Hepatocyte (in vitro differentiated cells): ENCODE data around the gene AGAP1. TPM values are rescaled to one million over a fixed set of nuclear protein-coding genes. Genes with fewer than 3 reads are reported as not detected.

ENCODE experiments used
- DNase-seq: peaks from one replicate; pipeline ENCODE4 v3.0.0-alpha.2; 2016; ENCODE audit warnings: low spot score
- H2AFZ ChIP-seq: fragments of 200-600 bp; sonication (generic); 2 replicates; pipeline ENCODE4 v1.6.0; 2016; ENCODE audit warnings: antibody characterized with exemption, mild to moderate bottlenecking
- H3K27ac ChIP-seq: fragments of 200-600 bp; sonication (generic); 2 replicates; pipeline ENCODE4 v1.5.1; 2016; ENCODE audit warnings: mild to moderate bottlenecking
- H3K27me3 ChIP-seq: fragments of 200-600 bp; sonication (generic); 2 replicates; pipeline ENCODE4 v1.6.1; 2016
- H3K36me3 ChIP-seq: fragments of 200-600 bp; sonication (generic); replicated peaks from 2 replicates; pipeline ENCODE4 v1.5.1; 2016; ENCODE audit warnings: low read depth; ENCODE audit not compliant: insufficient read depth
- H3K4me1 ChIP-seq: fragments of 200-600 bp; sonication (generic); 2 replicates; pipeline ENCODE4 v1.5.1; 2016; ENCODE audit warnings: mild to moderate bottlenecking, moderate library complexity; ENCODE audit not compliant: insufficient read depth
- H3K4me2 ChIP-seq: fragments of 200-600 bp; sonication (generic); 2 replicates; pipeline ENCODE4 v1.6.0; 2016
- H3K4me3 ChIP-seq: fragments of 200-600 bp; sonication (generic); 2 replicates; pipeline ENCODE4 v1.5.1; 2016; ENCODE audit warnings: mild to moderate bottlenecking
- H3K79me2 ChIP-seq: fragments of 200-600 bp; sonication (generic); 2 replicates; pipeline ENCODE4 v1.6.0; 2017; ENCODE audit warnings: mild to moderate bottlenecking
- H3K9me2 ChIP-seq: fragments of 200-600 bp; sonication (generic); replicated peaks from 2 replicates; pipeline ENCODE4 v1.6.0; 2017; ENCODE audit warnings: mild to moderate bottlenecking; ENCODE audit not compliant: insufficient read depth
- H3K9me3 ChIP-seq: fragments of 200-600 bp; sonication (generic); 2 replicates; pipeline ENCODE4 v1.5.1; 2016; ENCODE audit warnings: low read depth, mild to moderate bottlenecking
- H4K20me1 ChIP-seq: fragments of 200-600 bp; sonication (generic); 2 replicates; pipeline ENCODE4 v1.6.0; 2016; ENCODE audit warnings: mild to moderate bottlenecking; ENCODE audit not compliant: insufficient read depth, poor library complexity, severe bottlenecking
- CTCF ChIP-seq: fragments of 200-600 bp; sonication (generic); IDR thresholded peaks from 2 replicates; pipeline ENCODE4 v1.5.1; 2016; ENCODE audit warnings: antibody characterized with exemption, mild to moderate bottlenecking; ENCODE audit not compliant: poor library complexity
- EZH2 ChIP-seq: fragments of 200-600 bp; sonication (generic); IDR thresholded peaks from 2 replicates; pipeline ENCODE4 v1.6.1; 2016; ENCODE audit warnings: antibody characterized with exemption, mild to moderate bottlenecking, borderline replicate concordance
- EZH2phosphoT487 ChIP-seq: fragments of 200-600 bp; sonication (generic); IDR thresholded peaks from one replicate; pipeline ENCODE4 v1.6.1; 2018; ENCODE audit warnings: antibody characterized with exemption, mild to moderate bottlenecking, low read depth, moderate library complexity; ENCODE audit not compliant: unreplicated experiment, severe bottlenecking
- WGBS: methylation state at CpG from one replicate; pipeline ENCODE4 v1.1.6; 2016; ENCODE audit warnings: low lambda C conversion rate; ENCODE audit errors: missing lambda C conversion rate; 5-methylcytosine and 5-hydroxymethylcytosine counted together
- polyA plus RNA-seq: library from polyadenylated mRNA; unstranded; fragments of >200 nt; fragmentation: Nextera tagmentation; extraction: Ambion mirVana; gene quantifications from 2 replicates; pipeline ENCODE4 v1.2.1, GENCODE V29; 2016
- total RNA-seq: library from RNA; depleted of rRNA; stranded (reverse); fragments of >200 nt; gene quantifications from 2 replicates; pipeline ENCODE4 v1.2.3, GENCODE V29; 2014

The AGAP1 gene
- total and polyA plus RNA-seq, 2 experiments from 2014 or later, result 12.1 to 20.0 TPM

GRCh38 chr2:235572592-235572991 lies 78.7 kb downstream of the AGAP1 start:
- no peak overlapping the region for H2AFZ ChIP-seq
- H4K20me1 ChIP-seq, result peaks cover 11% of the 10 kb centered on the region
- H3K4me3 ChIP-seq, result no peak overlapping the region
- peaks cover 10% of the 10 kb centered on the region for H3K4me1 ChIP-seq
- H3K9me2 ChIP-seq, result no peaks in the 10 kb centered on the region
- TF ChIP-seq CTCF (no peak), EZH2phosphoT487 (no peak), EZH2 (no peak)
- no peak overlapping the region for H3K27ac ChIP-seq
- WGBS, result 96% methylated on average over 7 of the region's 7 CpGs
- H3K4me2 ChIP-seq, result no peak overlapping the region
- H3K27me3 ChIP-seq, result no peaks in the 10 kb centered on the region
- peaks cover 77% of the 10 kb centered on the region for H3K79me2 ChIP-seq
- H3K9me3 ChIP-seq, result no peaks in the 10 kb centered on the region
- H3K36me3 ChIP-seq, result no peaks in the 10 kb centered on the region
- no peak for DNase-seq

DNA sequence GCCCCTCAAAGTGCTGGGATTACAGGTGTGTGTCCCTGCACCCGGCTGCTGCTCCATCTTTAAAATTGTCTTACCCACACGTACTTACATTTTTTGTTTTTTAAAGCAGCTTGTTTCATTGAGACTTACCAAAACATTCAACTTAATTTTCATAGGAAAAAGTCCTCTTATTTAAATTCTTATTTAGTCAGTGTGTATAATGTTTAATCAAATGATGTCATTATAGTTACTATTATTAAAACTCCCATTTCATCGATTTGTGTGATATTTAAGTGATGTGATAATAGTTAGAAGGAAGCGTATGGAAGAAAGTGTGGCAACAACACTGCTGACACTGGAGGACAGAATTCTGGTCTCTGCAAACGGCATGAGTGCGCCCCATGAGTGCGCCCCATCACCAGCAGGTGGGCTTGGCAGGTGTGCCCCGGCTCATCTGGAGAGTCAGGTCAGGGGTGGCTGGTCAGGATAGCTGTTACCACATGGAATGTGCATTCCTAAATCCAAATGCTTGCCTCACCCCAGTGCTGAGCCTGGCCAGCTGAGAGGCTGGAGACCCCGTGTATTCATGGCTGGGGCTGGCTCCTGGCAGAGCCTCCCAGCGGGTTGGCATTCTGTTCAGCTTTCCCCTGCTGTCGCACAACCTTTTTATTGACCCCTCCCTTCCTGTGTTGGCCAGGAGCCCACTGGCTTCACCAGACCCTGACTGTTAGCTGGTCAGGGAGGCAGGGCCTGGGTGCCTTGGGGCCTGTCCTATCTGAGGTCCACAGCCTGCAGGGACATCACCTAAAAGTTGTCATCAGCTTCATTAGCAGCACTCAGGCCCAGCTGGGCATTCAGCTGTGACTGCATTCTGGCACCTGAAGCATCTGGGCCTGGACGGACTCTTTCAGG lies 79.7 kb downstream of the AGAP1 start:
- no peak for DNase-seq
- peaks cover 80% of the 10 kb centered on the region for H3K79me2 ChIP-seq
- H3K4me1 ChIP-seq, result peaks cover 12% of the 10 kb centered on the region
- H3K9me2 ChIP-seq, result no peaks in the 10 kb centered on the region
- no peak overlapping the region for H3K27ac ChIP-seq
- TF ChIP-seq EZH2, result no peak
- no peak for TF ChIP-seq CTCF
- TF ChIP-seq EZH2phosphoT487, result no peak
- H4K20me1 ChIP-seq, result peaks cover 11% of the 10 kb centered on the region
- no peak overlapping the region for H3K4me2 ChIP-seq
- no peaks in the 10 kb centered on the region for H3K9me3 ChIP-seq
- H3K27me3 ChIP-seq, result no peaks in the 10 kb centered on the region
- H3K4me3 ChIP-seq, result no peak overlapping the region
- H3K36me3 ChIP-seq, result no peaks in the 10 kb centered on the region
- H2AFZ ChIP-seq, result no peak overlapping the region
- WGBS, result 89% methylated on average over 12 of the region's 12 CpGs

- Histone ChIP-seq H3K27me3 (no peaks in the 10 kb centered on the region), H4K20me1 (peaks cover 12% of the 10 kb centered on the region), H3K27ac (no peak overlapping the region), H3K9me3 (no peaks in the 10 kb centered on the region), H3K79me2 (peaks cover 80% of the 10 kb centered on the region), H3K4me3 (no peak overlapping the region), H3K36me3 (no peaks in the 10 kb centered on the region), H3K9me2 (no peaks in the 10 kb centered on the region), H2AFZ (no peak overlapping the region), H3K4me1 (peaks cover 12% of the 10 kb centered on the region), H3K4me2 (no peak overlapping the region)
- no peak for DNase-seq
- WGBS, result 67% methylated on average over 8 of the region's 8 CpGs
- TF ChIP-seq EZH2, result no peak
- no peak for TF ChIP-seq CTCF
- no peak for TF ChIP-seq EZH2phosphoT487
Measured at GRCh38 chr2:235575431-235575830, 81.6 kb downstream of the AGAP1 start.
